Hepatocyte (in vitro differentiated cells): ENCODE results near the gene PTCD1. TPM values are rescaled to one million over a fixed set of nuclear protein-coding genes. Genes with fewer than 3 reads are reported as not detected.
"Not testable (repeated sequence)": the region's sequence is repeated elsewhere in the genome, so short reads cannot be mapped to it uniquely, and the experiment has no call there.

Experiments
- DNase-seq: peaks from one replicate; pipeline ENCODE4 v3.0.0-alpha.2; 2016; ENCODE audit warnings: low spot score
- H2AFZ ChIP-seq: fragments of 200-600 bp; sonication (generic); 2 replicates; pipeline ENCODE4 v1.6.0; 2016; ENCODE audit warnings: antibody characterized with exemption, mild to moderate bottlenecking
- H3K27ac ChIP-seq: fragments of 200-600 bp; sonication (generic); 2 replicates; pipeline ENCODE4 v1.5.1; 2016; ENCODE audit warnings: mild to moderate bottlenecking
- H3K27me3 ChIP-seq: fragments of 200-600 bp; sonication (generic); 2 replicates; pipeline ENCODE4 v1.6.1; 2016
- H3K36me3 ChIP-seq: fragments of 200-600 bp; sonication (generic); replicated peaks from 2 replicates; pipeline ENCODE4 v1.5.1; 2016; ENCODE audit warnings: low read depth; ENCODE audit not compliant: insufficient read depth
- H3K4me1 ChIP-seq: fragments of 200-600 bp; sonication (generic); 2 replicates; pipeline ENCODE4 v1.5.1; 2016; ENCODE audit warnings: mild to moderate bottlenecking, moderate library complexity; ENCODE audit not compliant: insufficient read depth
- H3K4me2 ChIP-seq: fragments of 200-600 bp; sonication (generic); 2 replicates; pipeline ENCODE4 v1.6.0; 2016
- H3K4me3 ChIP-seq: fragments of 200-600 bp; sonication (generic); 2 replicates; pipeline ENCODE4 v1.5.1; 2016; ENCODE audit warnings: mild to moderate bottlenecking
- H3K79me2 ChIP-seq: fragments of 200-600 bp; sonication (generic); 2 replicates; pipeline ENCODE4 v1.6.0; 2017; ENCODE audit warnings: mild to moderate bottlenecking
- H3K9me2 ChIP-seq: fragments of 200-600 bp; sonication (generic); replicated peaks from 2 replicates; pipeline ENCODE4 v1.6.0; 2017; ENCODE audit warnings: mild to moderate bottlenecking; ENCODE audit not compliant: insufficient read depth
- H3K9me3 ChIP-seq: fragments of 200-600 bp; sonication (generic); 2 replicates; pipeline ENCODE4 v1.5.1; 2016; ENCODE audit warnings: low read depth, mild to moderate bottlenecking
- H4K20me1 ChIP-seq: fragments of 200-600 bp; sonication (generic); 2 replicates; pipeline ENCODE4 v1.6.0; 2016; ENCODE audit warnings: mild to moderate bottlenecking; ENCODE audit not compliant: insufficient read depth, poor library complexity, severe bottlenecking
- EZH2 ChIP-seq: fragments of 200-600 bp; sonication (generic); IDR thresholded peaks from 2 replicates; pipeline ENCODE4 v1.6.1; 2016; ENCODE audit warnings: antibody characterized with exemption, mild to moderate bottlenecking, borderline replicate concordance
- EZH2phosphoT487 ChIP-seq: fragments of 200-600 bp; sonication (generic); IDR thresholded peaks from one replicate; pipeline ENCODE4 v1.6.1; 2018; ENCODE audit warnings: antibody characterized with exemption, mild to moderate bottlenecking, low read depth, moderate library complexity; ENCODE audit not compliant: unreplicated experiment, severe bottlenecking
- WGBS: methylation state at CpG from one replicate; pipeline ENCODE4 v1.1.6; 2016; ENCODE audit warnings: low lambda C conversion rate; ENCODE audit errors: missing lambda C conversion rate; 5-methylcytosine and 5-hydroxymethylcytosine counted together
- polyA plus RNA-seq: library from polyadenylated mRNA; unstranded; fragments of >200 nt; fragmentation: Nextera tagmentation; extraction: Ambion mirVana; gene quantifications from 2 replicates; pipeline ENCODE4 v1.2.1, GENCODE V29; 2016
- total RNA-seq: library from RNA; depleted of rRNA; stranded (reverse); fragments of >200 nt; gene quantifications from 2 replicates; pipeline ENCODE4 v1.2.3, GENCODE V29; 2014
- TF ChIP-seq, protein P1 (sequence below): fragments of 200-600 bp; sonication (generic); IDR thresholded peaks from 2 replicates; pipeline ENCODE4 v1.5.1; 2016; ENCODE audit warnings: antibody characterized with exemption, mild to moderate bottlenecking; ENCODE audit not compliant: poor library complexity

Gene PTCD1
- total and polyA plus RNA-seq, 2 experiments from 2014 or later: 10.8 to 11.3 TPM

DNA sequence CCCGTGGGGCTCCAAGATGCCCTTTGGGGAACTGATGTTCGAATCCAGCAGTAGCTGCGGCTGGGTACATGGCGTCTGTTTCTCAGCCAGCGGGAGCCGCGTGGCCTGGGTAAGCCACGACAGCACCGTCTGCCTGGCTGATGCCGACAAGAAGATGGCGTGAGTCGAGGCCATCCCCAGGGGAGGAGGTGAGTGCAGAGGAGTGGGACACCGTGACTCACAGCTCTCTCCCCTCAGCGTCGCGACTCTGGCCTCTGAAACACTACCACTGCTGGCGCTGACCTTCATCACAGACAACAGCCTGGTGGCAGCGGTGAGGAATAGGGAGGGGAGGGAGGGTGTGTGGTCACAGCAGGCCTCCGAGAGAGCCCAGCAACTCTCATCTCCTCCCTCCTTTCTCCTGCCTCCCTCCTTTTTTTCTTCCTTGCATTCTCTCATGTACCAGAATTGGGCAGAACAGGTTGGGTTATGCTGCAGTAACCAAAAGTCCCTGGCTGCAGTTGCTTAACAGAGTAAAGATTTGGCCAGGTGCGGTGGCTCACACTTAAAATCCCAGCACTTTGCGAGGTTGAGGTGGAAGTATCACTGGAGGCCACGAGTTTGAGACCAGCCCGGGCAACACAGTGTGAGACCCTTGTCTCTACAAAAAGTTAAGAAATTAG lies 47.5 kb downstream of the PTCD1 start:
- no peaks in the 10 kb centered on the region for H3K9me2 ChIP-seq
- H3K36me3 ChIP-seq: no peaks in the 10 kb centered on the region
- H4K20me1 ChIP-seq: no peaks in the 10 kb centered on the region

DNA sequence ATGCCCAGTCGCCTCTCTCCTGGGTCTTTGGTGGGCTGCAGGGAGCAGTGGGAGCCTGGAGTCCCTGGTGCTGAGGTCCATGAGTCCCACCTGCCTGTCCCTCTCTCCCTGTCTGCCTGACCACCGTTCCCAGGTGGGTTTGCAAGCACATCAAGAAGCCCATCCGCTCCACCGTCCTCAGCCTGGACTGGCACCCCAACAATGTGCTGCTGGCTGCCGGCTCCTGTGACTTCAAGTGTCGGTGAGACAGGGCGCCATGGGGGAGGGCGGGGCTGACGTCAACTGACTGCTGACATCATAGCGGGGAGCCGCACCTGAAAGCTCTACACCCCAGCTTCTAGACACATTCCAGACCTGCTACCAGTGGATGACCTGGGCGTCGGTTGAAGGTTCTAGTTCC lies 48.8 kb downstream of the PTCD1 start:
- peaks cover 14% of the 10 kb centered on the region for H3K4me1 ChIP-seq
- no peak for DNase-seq
- WGBS: 96% methylated on average over 13 of the region's 13 CpGs
- no peak overlapping the region for H3K4me2 ChIP-seq
- TF ChIP-seq, protein P1, sequence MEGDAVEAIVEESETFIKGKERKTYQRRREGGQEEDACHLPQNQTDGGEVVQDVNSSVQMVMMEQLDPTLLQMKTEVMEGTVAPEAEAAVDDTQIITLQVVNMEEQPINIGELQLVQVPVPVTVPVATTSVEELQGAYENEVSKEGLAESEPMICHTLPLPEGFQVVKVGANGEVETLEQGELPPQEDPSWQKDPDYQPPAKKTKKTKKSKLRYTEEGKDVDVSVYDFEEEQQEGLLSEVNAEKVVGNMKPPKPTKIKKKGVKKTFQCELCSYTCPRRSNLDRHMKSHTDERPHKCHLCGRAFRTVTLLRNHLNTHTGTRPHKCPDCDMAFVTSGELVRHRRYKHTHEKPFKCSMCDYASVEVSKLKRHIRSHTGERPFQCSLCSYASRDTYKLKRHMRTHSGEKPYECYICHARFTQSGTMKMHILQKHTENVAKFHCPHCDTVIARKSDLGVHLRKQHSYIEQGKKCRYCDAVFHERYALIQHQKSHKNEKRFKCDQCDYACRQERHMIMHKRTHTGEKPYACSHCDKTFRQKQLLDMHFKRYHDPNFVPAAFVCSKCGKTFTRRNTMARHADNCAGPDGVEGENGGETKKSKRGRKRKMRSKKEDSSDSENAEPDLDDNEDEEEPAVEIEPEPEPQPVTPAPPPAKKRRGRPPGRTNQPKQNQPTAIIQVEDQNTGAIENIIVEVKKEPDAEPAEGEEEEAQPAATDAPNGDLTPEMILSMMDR: no peak
- TF ChIP-seq EZH2 (no peak), EZH2phosphoT487 (no peak)
- no peaks in the 10 kb centered on the region for H4K20me1 ChIP-seq
- H3K9me3 ChIP-seq: no peaks in the 10 kb centered on the region
- no peaks in the 10 kb centered on the region for H3K79me2 ChIP-seq
- no peak overlapping the region for H3K4me3 ChIP-seq
- no peak overlapping the region for H3K27ac ChIP-seq
- no peak overlapping the region for H2AFZ ChIP-seq
- H3K9me2 ChIP-seq: no peaks in the 10 kb centered on the region
- no peaks in the 10 kb centered on the region for H3K27me3 ChIP-seq
- H3K36me3 ChIP-seq: no peaks in the 10 kb centered on the region

More for the DNA sequence above, 47.5 kb downstream of the PTCD1 start:
- H3K27me3 ChIP-seq: no peaks in the 10 kb centered on the region
- H2AFZ ChIP-seq: no peak overlapping the region
- DNase-seq: no peak
- TF ChIP-seq EZH2 (no peak), EZH2phosphoT487 (no peak)
- TF ChIP-seq, protein P1: no peak
- H3K4me2 ChIP-seq: no peak overlapping the region
- H3K4me3 ChIP-seq: no peak overlapping the region
- peaks cover 14% of the 10 kb centered on the region for H3K4me1 ChIP-seq
- H3K79me2 ChIP-seq: no peaks in the 10 kb centered on the region
- no peak overlapping the region for H3K27ac ChIP-seq
- H3K9me3 ChIP-seq: no peaks in the 10 kb centered on the region
- WGBS: 94% methylated on average over 22 of the region's 23 CpGs

DNA sequence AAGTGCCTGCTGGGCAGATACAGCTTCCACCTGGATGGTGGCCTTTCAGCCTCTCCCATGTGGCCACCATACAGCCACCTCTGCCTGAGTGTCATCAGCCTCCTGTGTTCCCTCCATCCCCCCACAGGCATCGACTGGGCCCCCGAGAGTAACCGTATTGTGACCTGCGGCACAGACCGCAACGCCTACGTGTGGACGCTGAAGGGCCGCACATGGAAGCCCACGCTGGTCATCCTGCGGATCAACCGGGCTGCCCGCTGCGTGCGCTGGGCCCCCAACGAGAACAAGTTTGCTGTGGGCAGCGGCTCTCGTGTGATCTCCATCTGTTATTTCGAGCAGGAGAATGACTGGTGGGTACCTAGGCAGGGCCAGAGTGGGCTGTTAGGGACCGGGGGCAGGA lies 50.7 kb downstream of the PTCD1 start:
- Histone ChIP-seq H3K36me3 (no peaks in the 10 kb centered on the region), H3K4me1 (peaks cover 8% of the 10 kb centered on the region), H3K27ac (no peak overlapping the region), H3K9me3 (no peaks in the 10 kb centered on the region), H3K4me2 (no peak overlapping the region), H2AFZ (no peak overlapping the region), H3K27me3 (no peaks in the 10 kb centered on the region), H3K79me2 (peaks cover 10% of the 10 kb centered on the region), H3K9me2 (no peaks in the 10 kb centered on the region), H4K20me1 (no peaks in the 10 kb centered on the region), H3K4me3 (no peak overlapping the region)
- TF ChIP-seq, protein P1: no peak
- TF ChIP-seq EZH2phosphoT487 (no peak), EZH2 (no peak)
- DNase-seq: no peak
- WGBS: 96% methylated on average over 20 of the region's 20 CpGs

DNA sequence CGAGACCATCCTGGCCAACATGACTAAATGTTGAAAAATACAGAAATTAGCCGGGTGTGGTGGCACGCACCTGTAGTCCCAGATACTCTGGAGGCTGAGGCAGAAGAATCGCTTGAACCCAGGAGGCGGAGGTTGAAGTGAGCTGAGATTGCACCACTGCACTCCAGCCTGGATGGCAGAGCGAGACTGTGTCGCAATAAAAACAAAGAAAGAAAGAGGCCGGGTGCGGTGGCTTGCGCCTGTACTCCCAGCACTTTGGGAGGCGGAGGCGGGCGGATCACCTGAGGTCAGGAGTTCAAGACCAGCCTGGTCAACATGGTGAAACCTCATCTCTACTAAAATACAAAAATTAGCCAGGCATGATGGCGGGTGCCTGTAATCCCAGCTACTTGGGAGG lies 51.4 kb downstream of the PTCD1 start:
- not testable (repeated sequence) for H3K36me3 ChIP-seq, DNase-seq, H3K27me3 ChIP-seq, H3K27ac ChIP-seq, H3K4me2 ChIP-seq, H3K9me3 ChIP-seq, H3K4me3 ChIP-seq, H3K4me1 ChIP-seq, H2AFZ ChIP-seq, H3K9me2 ChIP-seq, H4K20me1 ChIP-seq
- H3K79me2 ChIP-seq: peaks cover 14% of the 10 kb centered on the region
- WGBS: 95% methylated on average over 13 of the region's 14 CpGs
